Stomach (tissue), 4 donors: Measurements from ENCODE around the gene TMEM80.

Experiments
- CTCF ChIP-seq, 7 experiments: fragments of 450-650 bp in 4 of 7; fragments of 200-600 bp in 3 of 7; sonication (generic) in 3 of 7; IDR thresholded peaks; one replicate each; pipeline ENCODE4 v1.5.1; 2016 to 2019; ENCODE audit warnings: antibody characterized with exemption in 7 of 7, control low read depth in 2 of 7, mild to moderate bottlenecking in 1 of 7
- EP300 ChIP-seq: sonication (generic); formaldehyde crosslinking; IDR thresholded peaks from one replicate; pipeline ENCODE4 v1.6.1; 2017; ENCODE audit warnings: antibody characterized with exemption
- POLR2AphosphoS5 ChIP-seq, 3 donors: sonication (generic); formaldehyde crosslinking; IDR thresholded peaks; one replicate each; pipeline ENCODE4 v1.6.1; 2016; ENCODE audit warnings: antibody characterized with exemption in 3 of 3

GRCh38 chr11:660681-661444, 34.8 kb upstream of the TMEM80 start:
- no peak for TF ChIP-seq CTCF (IDR thresholded peaks at IDR 0.05)
- TF ChIP-seq EP300, result no peak
- no peak for TF ChIP-seq POLR2AphosphoS5 (IDR thresholded peaks at IDR 0.05)
